Posterior cingulate gyrus (tissue), 11 donors: ENCODE measurements around the gene PLCB1.
"Not testable (repeated sequence)": the region's sequence is repeated elsewhere in the genome, so short reads cannot be mapped to it uniquely, and the experiment has no call there.

Source experiments
- DNase-seq, 10 donors: peaks; one replicate each; pipeline versions ENCODE4 v3.0.0 to v3.0.0-alpha.2; 2020 to 2021; ENCODE audit warnings: mixed read lengths in 3 of 10
- intact Hi-C: fragments of 100-400 bp; cut with DNase I; formaldehyde crosslinking; loops from one replicate; pipeline ENCODE4 v1.15.1; 2023

The PLCB1 gene

GRCh38 chr20:8571611-8572010 lies 439.5 kb downstream of the PLCB1 start:
- no peak for DNase-seq
- intact Hi-C loops = no loop called here

- DNase-seq = no peak
- intact Hi-C loops = no loop called here
Observed at GRCh38 chr20:8573686-8574085, 441.6 kb downstream of the PLCB1 start.

- intact Hi-C loops = no loop called here
- no peak for DNase-seq
Observed at GRCh38 chr20:8575114-8575513, 443.0 kb downstream of the PLCB1 start.

- DNase-seq = no peak
- intact Hi-C loops = no loop called here
Observed at GRCh38 chr20:8578161-8578865, 446.2 kb downstream of the PLCB1 start.

DNA sequence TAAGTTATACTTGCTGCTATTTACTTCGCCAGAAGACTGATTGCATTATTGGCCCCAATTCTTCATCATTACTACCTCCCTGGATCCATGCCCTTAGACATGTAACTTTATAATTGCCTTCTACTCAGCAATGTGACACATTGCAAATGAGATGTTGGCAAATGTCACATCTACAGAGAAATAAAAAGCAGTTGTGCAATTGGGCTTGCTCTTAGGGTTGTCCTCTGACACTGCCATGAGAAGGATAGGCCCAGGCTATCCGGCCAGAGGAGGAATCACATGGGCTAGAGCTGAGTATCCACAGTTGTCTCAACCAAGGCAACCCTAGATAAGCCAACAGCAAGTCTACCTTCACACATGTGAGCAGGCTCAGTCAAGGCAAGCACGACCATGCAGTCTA lies 447.0 kb downstream of the PLCB1 start:
- intact Hi-C loops = no loop called here
- DNase-seq = no peak

DNA sequence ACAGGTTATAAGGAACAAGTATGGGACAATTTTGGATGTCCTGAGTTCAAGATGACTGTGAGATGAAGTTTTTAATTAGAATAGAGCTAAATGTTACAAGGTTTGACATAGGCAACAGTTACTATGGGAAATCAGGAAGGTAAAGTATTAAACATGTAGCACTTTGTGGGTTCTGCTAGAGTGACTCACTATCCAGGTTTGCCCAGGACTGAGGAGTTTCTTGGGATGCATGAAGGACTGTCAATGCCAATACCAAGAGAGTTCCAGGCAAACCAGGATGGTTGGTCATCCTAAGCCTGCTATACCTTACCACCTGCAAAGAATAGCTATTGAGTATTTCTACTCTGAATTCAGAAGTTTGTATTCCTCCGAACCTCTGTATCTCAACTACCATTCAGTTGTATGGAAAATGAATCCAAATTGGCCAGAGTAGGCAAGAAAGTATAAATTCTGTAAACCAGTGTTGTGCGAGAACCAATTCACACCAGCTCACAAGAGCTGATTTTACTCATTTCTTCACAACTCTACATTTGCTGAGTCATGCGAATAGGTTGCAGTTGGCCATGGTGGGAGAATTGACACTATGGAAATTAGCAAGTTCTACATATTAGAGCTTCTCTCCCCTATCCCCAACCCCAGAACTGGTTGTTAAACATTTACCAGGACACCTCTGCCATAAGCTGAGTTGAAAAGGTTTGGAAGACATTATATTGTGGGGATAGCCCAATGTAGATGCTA lies 449.5 kb downstream of the PLCB1 start:
- intact Hi-C loops = no loop called here
- no peak for DNase-seq

DNA sequence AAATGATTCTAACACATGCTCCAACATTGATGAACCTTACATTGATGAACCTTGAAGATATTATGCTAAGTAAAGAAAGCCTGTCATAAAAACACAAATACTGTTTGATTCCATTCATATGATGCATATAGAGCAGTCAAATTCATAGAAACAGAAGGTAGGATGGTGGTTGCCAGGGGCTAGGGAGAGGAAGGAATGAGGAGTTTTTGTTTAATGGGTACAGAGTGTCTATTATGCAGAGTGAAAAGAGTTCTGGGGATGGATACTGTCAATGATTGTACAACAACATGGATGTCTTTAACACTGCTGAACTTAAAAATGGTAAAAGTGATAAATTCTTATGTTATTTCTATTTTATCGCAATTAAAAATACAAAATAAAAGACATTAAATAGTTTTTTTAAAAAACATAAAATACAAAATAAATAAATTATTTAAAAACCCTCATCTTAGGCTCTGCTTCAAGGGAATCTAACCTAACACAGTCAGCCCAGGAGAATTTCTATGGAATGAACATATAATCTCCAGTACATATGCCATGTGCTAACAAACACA lies 451.0 kb downstream of the PLCB1 start:
- no peak for DNase-seq
- intact Hi-C loops = no loop called here

GRCh38 chr20:8583566-8584043 lies 451.5 kb downstream of the PLCB1 start:
- intact Hi-C loops = no loop called here
- DNase-seq = no peak

DNA sequence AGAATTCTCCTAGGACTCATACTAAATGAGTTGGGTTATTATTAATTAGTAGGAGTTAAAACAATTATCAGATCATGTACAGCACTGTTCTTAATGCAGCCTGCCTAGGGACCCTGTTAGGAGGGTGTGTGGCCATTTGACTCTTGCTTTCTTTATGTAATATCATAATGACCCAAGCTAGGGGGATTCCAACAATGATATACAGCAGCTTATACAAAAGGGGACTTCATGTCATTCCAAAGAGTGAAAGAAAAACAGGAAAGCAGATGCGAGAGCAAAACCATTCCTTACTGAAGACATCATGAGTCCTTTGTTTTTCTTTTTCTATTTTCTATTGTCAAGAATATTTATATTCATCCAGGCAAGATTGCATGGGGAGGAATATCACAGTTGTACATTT lies 455.2 kb downstream of the PLCB1 start:
- no peak for DNase-seq
- intact Hi-C loops = no loop called here

- DNase-seq = no peak
- intact Hi-C loops = no loop called here
Observed at GRCh38 chr20:8587810-8588209, 455.7 kb downstream of the PLCB1 start.

DNA sequence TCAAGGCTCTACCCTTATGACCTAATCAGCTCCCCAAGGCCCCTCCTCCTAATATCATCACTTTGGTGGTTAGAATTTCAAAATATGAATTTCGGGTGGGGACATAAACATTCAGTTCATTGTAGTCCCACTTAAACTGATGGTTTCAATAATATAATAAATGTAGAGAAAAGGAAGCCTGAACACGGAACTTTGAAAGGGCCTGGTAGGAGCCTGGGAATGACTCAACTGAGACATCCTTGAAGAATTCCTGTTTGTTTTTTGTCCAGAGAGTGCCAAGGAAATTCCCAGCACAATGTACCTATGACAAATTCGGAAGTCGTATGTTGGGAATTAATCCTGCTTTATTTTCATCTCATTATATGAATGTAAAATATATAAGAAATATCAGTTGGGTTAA lies 457.9 kb downstream of the PLCB1 start:
- intact Hi-C loops = no loop called here
- DNase-seq = no peak

DNA sequence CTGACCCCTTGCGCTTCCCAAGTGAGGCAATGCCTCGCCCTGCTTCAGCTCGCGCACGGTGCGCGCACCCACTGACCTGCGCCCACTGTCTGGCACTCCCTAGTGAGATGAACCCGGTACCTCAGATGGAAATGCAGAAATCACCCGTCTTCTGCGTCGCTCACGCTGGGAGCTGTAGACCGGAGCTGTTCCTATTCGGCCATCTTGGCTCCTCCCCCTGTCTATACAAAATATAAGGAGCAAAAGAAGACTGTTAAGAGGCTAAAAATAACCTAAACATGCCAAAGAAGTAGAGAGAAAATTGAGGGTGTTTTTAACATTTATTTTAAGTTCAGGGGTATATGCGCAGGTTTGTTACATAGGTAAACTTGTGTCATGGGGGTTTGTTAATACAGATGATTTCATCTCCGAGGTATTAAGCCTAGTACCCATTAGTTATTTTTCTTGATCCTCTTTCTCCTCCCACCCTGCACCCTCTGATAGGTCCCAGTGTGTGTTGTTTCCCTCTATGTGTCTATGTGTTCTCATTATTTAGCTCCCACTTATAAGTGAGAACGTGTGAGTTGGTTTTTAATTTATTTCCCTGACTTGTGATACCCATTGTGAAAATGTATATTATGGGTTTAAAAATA lies 469.0 kb downstream of the PLCB1 start:
- DNase-seq, intact Hi-C loops: not testable (repeated sequence)

DNA sequence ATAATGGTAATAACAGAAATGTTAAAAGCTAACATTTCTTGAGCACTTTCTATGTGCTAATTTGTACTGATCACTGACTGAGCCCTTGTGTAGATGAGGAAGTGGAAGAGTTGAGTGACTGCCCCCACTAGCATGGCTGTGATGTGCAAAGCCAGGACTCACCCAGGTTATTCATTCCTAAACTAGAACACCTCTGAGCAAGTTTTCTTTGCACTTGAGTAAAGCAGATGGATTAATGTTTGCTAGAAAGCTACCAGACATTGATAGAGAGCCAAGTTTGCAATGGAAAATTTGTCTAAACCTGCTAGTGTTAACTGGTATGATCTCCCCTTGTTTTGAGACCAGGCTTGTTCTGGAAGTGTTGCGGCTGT lies 469.5 kb downstream of the PLCB1 start:
- no peak for DNase-seq
- intact Hi-C loops = no loop called here

DNA sequence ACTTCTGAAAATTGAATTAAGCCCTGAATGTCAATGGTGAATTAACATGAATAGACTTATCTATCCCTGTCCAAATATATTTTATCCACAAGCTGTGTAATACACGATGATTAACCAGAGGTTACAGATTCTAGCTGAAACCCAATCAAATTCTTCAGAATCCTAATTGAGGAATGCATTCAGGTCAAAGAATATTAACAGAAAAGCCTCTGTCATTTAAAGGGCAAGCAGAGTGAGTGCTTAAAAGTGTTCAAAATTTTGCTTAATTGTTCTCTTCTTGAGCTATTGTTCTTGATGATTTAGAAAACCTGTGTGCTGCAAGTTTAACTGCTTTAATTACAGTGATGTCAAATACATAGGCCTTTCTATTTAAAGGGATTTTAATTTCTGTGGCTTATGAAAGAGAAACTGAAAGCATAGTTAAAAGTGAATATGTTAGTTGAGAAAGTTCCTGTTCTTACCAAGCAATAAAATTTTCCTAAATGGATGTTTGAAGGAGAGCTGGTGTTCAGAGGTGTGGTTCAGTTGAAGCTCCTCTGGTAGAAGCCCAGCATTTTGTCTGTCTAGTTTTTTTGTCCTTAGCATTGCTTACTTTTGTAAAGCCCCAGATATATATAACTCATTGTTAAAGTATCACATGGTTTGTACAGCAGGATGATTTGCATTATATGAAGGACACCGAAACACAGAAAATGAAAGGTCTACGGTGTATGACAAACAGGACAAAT lies 470.5 kb downstream of the PLCB1 start:
- intact Hi-C loops = no loop called here
- no peak for DNase-seq

DNA sequence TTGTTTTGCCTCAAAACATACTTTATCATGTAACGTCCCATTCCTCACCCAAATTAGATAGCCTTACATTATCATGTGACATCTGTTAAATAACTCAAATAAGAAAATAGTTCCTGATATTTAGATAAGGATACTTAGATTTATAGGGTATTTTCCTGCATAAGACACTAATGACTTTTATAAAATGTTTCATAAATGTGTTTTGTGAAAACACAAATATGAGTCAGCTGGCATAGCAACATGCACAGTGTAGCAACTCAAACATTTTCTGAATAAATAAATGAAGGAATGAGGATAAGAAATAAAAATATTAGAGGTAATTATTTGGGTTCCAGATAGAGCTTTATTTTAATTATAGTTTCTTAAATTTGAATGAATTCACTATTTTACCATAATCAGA lies 476.4 kb downstream of the PLCB1 start:
- intact Hi-C loops = no loop called here
- DNase-seq = no peak

- intact Hi-C loops = no loop called here
- DNase-seq = no peak
Observed at GRCh38 chr20:8616792-8617191, 484.7 kb downstream of the PLCB1 start.

DNA sequence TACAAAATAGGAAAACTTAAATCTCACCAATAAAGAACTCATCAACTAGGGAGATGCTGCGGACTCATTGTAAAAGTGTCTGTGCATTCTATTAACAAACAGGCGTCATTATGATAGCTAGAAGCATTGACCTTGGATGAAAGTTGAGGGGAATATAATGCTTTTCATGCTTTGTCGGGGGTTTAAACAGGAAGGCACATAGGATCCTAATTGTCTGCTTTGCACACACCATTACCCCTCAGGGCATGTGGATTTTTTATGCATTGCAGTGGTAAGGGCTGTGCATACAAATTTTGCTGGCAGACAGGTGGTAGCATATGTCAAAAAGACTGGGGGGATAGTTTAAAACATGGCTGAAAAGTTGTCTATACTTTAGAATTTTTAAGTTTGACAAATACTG lies 488.9 kb downstream of the PLCB1 start:
- intact Hi-C loops = no loop called here
- no peak for DNase-seq

DNA sequence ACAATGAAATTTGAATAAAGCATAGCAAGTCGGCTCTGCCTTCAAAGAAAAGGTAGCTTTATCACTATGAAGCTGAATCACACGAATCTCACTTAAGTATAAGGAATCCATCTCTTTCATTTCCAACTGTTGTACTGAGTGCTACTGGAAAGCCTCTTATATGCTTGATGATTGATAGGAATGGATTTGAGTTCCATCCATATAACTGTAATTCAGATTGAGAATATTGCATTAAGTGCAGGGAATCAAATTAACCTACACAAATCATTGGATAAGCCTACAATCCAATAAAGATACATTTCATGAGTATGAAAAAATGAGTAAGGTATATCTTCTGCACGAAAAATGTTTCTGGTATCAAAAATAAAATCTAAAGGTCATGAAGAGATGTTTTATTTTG lies 492.0 kb downstream of the PLCB1 start:
- DNase-seq = no peak
- intact Hi-C loops = no loop called here

GRCh38 chr20:8624616-8625015 lies 492.6 kb downstream of the PLCB1 start:
- no peak for DNase-seq
- intact Hi-C loops = no loop called here

DNA sequence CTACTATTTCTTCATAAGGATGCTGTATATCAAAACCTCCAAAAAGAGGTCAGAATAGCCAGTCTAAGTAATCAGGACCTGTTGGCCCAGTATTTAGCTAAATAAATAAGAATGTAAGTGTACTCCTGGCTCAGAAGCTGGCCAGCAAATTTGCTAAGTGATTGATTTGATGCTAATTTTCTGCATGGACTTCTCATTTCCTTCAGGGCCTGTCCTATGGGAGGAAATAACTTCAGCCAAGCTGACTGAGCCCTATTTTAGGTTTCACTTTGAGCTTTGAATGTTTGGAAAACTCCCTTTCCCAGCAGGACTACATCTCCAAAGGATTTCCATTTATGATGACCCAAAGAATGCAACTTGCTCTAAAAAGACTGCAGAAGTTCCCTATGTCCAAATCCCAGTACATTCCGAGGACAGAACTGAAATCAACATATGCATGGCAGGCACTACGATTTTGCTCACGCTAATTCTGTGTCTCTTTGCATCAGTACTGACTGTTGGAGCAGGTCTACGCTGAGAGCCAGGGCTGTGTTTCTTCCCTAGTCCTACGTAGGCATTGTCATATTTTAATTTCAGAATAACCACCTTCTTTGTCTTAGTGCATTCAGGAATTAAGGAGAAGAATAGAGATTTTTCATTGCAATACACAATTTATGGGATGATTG lies 495.4 kb downstream of the PLCB1 start:
- intact Hi-C loops = no loop called here
- DNase-seq = no peak
